ENCODE measurements around the gene GPR139. TPM values are rescaled to one million over a fixed set of nuclear protein-coding genes. Genes with fewer than 3 reads are reported as not detected.

The GPR139 gene
- not detected for polyA plus RNA-seq (ENCODE audit: insufficient read length in 4 of 4)

DNA sequence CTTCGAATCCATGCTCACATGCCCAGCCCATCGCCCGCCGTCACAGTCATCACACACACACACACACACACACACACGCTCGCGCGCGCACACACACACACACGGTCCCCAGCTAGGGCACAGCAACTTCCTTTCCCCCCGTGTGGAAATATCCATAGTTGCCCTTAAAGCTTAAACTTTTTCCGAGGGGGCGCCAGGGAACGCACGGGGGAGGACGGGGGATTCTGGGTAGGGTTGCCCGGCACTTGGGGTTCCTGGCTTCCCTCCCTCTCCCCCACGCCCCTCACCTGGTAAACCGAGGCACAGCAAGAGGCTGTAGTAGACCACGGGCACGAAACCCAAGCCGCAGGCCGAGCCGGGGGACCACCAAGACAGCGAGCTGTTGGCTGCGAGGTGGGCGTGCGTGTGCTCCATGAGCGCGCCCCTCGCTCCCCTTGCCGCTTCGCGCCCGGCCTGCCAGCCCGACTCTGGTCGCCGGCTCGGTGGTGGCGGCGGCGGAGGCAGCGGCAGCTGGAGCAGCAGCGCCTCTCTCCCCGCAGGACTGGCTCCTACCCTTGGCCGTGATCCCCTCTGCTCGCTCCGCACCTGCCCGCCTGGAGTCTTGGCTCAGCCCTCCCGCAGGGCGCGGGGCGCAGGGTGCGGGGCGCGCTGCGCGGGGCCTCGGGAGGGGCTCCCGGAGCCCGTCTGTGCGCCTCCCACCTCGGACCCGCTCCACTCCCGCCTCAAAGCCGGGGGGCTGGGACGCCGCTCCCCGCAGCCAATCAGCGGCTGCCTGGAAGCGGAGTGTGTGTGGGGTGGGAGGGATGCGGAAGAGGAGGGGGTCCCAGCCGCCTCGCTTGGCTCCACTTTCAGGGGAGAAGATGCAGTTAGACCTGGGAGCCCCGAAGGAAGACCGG, at the start of gene GPR139:
Gene GPR139 (minus strand): TSS at position 688 of the 896 bp plus-strand sequence. CDS start 274 bp downstream, at position 414.
- DNase-seq (ENCODE audit: low read depth in 4 of 4, low spot score in 3 of 4), result no peak

DNA sequence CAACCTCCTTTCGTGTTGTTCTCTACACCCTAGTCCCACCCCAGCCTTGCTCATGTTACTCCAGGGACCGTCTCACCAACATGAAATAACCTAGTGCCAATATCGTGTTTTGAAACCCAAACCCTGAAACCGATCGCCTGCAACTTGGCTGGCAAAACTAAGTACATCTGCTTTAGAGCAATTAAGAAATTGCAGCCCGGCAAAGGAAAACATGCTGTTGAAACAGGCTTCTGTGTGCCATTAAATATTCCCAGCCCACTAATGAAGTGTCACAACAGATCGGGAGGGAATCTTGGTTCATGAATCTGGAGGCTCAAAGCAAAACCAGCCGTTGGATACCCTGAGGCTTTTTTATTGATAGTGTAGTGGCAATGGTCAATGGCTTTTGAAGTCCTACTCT, 48.3 kb upstream of the GPR139 start:
- DNase-seq (ENCODE audit: low read depth in 4 of 4, low spot score in 3 of 4), result no peak

DNA sequence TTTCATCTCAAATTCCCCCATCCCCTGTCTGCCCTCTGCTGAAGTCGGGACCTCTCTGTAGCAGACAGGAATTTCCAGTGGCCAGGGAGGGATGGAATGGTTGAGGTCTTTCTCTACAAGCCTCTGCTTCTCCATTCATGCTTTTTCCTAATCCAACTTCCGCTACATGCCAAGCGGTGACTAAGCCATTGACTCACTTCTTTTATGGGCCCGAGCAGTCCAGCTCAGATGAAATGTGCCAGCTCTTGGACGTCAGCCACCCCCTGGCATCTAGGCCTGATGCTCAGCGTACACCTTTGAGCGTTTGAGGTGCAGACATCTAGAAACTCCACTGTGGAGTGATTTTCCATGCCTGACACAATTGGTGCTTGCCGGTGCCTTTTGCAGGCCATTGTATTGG, 40.7 kb upstream of the GPR139 start:
- DNase-seq (ENCODE audit: low read depth in 4 of 4, low spot score in 3 of 4), result no peak

DNA sequence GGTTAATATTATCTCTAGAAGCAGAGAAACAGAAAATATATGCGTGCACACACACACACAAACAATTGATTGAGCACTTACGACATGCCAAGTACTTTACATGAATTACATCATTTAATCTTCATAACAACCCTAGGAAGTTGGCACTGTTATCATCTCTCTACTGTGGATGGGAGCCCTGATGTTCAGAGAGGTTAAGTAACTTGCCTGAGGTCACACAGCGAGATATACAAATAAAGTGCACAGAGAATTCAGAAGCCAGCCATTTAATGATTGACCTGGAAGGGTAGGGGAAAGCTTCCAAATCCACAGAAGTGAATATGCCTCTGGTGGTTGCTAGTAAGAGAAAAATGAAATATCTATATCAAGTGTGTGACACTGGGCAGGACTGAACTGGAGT, 37.5 kb upstream of the GPR139 start:
- DNase-seq (ENCODE audit: low read depth in 4 of 4, low spot score in 3 of 4), result no peak

DNA sequence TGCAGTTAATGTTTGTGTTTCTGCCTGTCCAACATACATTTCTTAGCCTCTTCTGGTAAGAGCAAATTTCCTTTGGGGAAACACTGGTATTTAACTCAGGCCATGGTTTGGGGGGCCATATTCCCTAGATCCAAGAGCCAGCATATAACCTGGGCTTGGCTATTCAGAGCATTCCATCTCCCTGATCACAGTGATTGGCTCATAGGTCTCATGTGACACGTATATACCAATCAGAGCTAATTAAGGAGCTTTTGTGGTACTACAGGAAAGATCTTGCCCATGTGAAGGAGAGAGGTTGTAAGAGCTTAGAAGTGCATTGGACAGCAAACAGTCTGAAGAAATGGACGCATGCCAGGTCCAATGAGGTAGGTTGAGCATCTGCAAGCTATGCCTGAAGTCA, 33.4 kb upstream of the GPR139 start:
- no peak for DNase-seq (ENCODE audit: low read depth in 4 of 4, low spot score in 3 of 4)

DNA sequence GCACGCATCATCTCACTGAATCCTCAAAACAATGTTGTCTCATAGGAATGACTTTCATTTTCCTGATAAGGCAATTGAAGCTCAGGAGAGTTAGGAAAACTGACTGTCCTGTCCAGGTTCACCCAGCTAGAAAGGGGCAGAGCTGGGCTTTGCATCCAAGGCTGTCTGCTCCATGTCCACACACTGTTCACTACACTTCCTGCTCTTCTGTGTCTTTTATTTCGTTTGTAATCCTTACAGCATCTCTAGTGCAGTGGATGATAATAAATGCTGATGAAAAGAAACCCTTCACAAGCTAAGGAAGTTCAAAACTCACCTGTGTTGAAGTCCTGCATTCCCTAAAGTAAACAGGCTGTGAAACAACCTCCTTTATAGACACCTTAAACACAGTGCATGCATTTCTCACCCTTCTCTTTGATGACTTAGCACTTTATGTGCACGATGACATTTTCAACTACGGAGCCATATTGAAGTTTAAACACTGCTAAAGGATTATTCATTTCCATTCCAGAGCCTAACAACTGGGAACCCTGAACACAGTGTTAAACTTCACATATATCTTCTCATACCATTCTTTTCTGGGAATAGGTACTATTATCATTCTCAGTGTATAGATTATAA, 31.0 kb upstream of the GPR139 start:
- DNase-seq (ENCODE audit: low read depth in 4 of 4, low spot score in 3 of 4), result no peak

DNA sequence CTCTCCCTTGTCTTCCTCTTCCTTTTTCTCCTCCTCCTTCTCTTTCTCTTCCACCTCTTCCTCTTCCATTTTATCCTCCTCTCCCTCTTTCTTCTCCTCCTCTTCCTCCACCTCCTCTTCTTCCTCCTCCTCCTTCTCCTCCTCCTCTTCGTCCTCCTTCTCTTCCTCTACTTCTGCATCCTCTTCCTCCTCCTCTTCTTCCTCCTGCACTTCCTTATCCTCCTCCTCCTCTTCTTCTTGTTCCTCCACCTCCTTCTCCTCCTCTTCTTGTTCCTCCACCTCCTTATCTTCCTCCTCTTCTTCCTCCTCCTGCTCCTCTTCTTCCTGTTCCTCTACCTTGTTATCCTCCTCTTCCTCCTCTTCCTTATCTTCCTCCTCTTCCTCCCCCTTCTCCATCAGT, 28.8 kb upstream of the GPR139 start:
- no peak for DNase-seq (ENCODE audit: low read depth in 4 of 4, low spot score in 3 of 4)

DNA sequence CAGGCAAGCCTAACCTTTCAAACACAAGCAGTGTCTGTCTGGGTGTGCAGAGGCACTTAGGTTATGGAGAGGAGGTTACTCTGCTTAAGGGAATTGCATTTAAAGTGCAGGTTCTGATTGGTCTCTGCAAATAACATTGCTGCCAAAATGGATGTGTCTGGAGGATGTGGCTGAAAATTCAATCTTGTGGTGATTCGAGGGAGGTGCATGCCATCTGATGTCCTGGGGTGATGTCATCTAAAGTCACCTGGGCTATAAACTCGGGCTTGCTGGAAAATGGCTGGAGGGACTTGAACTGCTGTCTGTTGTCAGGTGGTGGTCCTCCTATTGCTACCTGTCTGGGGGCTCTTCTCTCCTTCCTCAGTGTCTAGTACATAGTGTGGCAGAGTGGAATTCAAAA, 28.3 kb upstream of the GPR139 start:
- no peak for DNase-seq (ENCODE audit: low read depth in 4 of 4, low spot score in 3 of 4)

DNA sequence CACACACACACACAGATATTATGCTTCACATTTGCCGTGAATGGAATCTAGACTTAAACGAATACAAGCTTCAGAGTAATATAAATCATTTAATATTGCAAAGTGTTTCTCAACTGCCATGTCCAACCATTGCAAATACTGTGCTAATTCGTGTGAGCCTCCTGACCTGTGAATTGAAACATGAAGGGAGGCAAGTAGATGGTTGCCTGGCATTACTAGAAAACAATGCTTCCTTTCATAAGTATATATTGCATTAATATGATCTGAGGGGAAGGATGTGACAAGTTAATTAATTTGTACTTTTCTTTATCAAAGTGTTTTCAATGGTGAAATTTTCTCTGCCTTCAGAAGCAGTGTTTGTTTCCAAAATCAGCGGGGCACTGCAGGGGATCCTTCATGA, 25.7 kb upstream of the GPR139 start:
- no peak for DNase-seq (ENCODE audit: low read depth in 4 of 4, low spot score in 3 of 4)

DNA sequence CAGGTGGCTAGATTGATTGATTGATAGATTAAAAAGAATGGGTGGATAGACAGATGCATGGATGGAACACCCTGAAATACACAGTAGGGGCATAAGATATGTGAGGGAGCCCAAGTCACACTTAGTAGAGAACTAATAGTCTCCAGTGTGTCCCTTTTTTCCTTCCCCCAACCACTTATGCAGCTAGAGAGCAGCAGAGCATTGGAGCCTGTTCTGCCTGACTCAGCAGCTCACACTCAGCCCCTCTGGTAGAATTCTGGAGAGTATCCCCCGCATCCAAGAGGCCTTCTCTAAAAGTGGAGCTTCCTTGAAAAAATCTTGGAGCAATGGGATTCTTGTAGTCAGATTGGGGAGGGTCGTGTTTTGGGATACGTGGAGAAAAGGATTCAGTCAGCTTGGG, 20.5 kb upstream of the GPR139 start:
- no peak for DNase-seq (ENCODE audit: low read depth in 4 of 4, low spot score in 3 of 4)

DNA sequence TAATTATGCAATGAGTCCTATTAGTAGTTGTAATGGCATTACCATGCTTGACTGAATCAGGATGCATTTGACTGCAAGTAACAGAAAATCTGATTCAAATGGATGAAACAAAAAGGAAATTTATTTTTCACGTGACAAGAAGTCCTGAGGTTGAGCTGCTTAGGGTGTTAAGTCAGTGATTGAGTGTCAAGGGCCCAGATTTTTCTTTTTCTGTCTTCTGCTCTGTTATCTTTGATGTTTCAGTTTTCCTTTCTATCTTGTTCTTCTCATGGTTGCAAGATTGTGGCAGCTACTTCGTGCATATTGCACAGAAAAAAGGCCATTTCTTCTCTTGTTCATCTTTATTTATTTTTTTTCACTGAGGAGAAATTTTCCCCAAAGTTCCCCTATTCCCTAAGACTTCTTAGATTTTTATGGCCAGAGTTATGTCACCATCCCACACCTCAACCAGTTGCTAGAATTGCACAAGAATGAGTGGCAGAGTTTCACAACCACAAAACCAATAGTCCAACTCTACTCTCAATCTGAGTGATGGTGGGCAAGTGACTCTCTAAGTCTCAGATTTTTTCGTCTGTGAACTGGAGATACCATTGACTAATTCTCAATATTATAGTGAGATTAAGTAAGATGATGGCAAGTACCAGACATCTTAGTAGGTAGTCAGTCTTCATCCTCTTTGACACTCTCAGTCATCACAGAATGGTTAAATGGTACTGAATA, 15.7 kb upstream of the GPR139 start:
- DNase-seq (ENCODE audit: low read depth in 4 of 4, low spot score in 3 of 4), result no peak

DNA sequence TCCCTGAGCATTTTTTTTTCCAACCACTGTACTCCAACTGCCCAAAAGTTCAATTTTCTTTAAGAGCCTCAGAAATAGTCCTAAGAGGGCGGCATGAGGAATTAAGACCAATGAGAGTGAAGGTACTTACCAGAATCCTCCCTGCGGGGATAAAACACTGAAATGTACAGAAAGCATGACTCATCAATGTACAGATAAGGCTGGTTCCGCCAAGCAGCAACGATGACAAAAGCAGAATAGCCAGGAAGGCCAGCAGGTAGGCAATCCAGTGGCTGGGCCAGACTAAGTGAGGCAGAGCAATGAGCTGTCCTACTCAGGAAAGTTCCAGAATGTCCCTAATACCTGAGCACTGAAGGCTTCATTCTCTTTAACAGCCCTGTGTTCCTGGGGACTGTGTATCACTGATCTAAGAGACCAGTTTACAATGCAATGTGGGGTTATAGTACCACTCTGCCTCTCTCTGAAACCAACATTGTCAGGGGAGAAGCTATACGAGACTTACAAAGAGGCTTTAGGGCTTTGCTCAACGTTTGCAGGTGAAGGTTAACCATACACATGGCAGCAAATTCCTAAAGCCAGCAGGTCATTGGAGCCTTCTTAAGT, 11.0 kb upstream of the GPR139 start:
- no peak for DNase-seq (ENCODE audit: low read depth in 4 of 4, low spot score in 3 of 4)

DNA sequence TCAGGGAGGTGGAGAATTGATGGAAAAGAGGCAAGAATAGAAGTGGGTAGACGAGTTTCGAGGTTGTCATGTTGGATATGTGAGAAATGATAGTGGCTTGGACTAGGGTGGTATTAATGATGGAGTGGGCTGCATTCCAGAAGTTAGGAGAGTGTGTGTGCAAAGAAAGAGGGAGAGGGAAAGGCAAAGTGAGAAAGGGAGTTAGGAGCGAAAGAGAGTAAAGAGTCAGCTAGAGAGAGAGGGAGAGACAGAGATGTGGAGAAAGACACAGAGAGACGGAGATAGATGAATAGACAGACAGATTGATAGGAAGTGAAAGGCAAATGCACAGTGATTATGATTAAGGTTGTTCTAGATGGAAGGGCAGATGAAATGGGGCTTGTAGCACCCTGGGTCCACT, 5.4 kb upstream of the GPR139 start:
- no peak for DNase-seq (ENCODE audit: low read depth in 4 of 4, low spot score in 3 of 4)

DNA sequence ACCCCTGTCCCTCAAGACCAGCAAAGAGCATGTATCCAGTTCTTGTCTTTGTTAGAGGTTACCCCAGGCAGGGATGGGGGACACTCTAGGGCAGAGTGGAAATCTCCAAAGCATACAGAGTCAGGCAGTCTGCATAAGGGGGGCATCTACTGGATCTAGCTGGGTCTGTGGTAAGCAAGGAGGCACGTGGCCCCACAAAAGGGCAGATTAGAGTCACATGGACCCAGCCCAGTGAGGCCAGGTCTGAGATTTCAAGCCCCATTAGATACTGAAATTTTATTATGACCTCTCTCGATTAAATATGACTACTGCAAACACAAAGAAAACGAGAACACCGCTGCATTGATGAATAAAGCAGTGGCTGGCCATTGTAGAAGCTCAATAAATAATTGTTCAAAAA, 1.6 kb upstream of the GPR139 start:
- DNase-seq (ENCODE audit: low read depth in 4 of 4, low spot score in 3 of 4), result no peak

DNA sequence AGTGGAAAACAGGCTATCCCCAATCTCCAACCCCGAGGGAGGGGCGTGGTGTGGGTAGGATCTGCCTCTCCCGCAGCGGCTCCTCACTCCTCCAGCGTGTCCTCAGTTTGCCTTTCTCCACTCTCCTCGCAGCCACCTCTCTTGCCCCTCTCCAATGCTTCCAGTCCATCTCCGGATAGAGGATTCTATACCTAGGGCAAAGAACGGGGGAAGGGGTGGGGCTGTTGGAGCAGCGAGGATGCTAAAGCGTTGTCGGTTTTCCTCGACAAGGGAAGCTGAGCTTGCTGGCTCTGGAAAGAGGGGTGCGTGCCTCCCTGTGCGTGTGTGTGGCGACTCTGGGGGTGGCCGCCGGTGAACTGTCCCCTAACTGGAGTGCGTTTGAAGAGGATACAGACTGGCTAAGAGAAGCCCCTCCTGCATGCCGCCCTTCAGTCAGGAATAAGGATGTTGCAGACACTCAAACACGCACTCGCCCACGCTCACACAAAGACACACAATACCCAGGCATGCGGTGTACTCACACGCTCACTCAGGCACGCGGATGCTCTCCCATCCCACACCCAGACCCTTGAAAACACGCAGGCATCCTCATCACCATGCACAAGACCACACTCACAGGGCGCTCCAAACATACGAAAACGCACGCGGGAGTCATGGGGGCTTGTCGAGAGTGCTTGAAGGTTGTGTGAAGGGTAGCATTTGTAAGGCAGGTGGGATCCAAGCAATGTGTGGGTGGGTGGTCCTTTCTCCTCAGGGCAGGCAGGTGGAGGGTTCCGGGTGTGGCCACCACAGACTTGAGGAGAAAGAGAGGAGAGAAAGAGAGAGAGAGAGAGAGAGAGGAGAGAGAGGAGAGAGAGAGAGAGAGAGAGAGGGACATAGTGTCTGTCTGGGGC, 655 bp upstream of the GPR139 start:
- no peak for DNase-seq (ENCODE audit: low read depth in 4 of 4, low spot score in 3 of 4)

DNA sequence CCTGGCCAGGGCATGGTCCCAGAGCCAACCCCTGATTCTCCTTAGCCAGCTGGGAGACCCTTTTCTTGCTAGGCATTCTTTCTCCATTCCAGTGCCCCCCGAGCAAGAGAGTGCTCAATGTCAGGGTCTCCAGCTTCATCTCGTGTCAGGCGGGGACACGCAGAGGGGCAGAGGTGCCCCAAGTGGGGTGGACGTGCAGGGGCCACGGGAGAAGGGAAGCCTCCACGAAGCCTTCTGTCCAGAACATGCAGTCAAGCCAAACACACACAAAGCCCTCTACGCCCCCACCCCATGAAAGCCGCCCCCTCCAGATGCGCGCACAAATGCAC, 852 bp downstream of the GPR139 start:
- DNase-seq (ENCODE audit: low read depth in 4 of 4, low spot score in 3 of 4), result no peak

DNA sequence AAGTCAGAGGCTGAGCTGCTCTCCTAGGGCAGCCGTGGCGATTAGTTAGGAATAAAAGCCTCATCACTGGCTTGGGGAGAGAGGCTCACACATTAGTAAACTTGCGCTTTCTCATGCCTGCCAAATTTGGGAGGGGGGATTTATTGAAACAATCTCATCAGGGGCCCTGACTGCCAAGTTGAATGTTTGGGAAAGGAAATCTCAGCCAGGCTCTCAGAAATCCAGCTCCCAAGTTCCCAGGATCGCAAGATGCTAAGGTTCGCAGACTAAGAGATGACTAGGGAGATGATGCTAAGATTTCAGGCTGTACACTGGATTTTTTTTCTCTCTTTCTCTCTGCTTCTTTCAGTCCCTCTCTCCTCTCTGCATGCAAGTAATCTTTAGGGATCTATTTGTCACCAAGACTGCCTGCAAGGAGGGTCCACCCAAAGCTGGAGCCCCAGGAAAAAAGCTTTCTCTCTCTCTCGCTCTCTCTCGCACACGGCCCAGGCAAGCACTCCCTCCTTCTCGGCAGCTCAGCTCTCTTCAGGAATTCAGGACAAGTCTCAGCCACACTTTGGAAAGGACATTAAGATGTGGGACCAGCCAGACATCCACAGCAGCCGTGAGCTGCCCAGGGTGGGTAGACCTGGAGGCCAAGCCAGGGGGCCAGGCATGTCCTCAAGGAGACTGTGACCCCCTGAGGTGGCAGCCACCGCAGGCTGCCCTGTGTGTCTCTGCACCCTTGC, 1.4 kb downstream of the GPR139 start:
- DNase-seq (ENCODE audit: low read depth in 4 of 4, low spot score in 3 of 4), result no peak

DNA sequence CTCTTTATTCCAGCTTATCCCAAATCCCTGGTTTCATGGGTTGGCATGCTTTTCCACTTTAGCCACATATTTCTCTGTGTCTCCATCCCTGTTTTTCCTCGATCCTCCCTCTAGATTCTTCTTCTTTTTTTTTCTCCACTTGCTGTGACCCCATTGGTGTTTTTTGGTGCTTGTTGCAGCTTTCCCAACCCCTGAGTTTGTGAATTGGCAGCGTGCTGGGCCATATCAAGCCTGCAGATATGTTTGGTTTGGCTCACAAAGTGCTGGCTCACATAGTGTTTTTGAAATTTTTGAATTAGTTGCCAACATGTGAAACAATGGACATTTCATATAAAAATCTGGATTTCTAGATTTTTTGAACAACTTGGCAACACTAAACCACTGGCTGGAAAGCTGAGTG, 8.8 kb downstream of the GPR139 start:
- DNase-seq (ENCODE audit: low read depth in 4 of 4, low spot score in 3 of 4), result no peak

DNA sequence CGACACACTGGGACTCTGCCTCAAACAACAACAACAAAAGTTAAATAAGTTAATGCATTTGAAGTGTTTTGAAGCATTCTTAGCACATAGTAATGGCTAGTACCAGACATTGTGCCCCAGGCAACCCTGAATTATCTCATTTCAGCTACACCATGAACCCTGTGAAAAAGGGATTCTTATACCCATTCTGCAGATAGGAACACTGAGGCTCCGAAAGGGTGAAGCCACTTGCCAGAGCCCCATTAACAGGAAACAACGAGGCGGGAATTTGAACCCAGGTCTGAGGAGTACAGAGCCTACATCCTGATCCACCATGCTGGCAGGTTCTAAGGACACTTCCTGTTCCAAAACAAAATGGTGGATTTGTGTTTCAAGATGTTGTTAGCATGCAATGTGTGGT, 9.2 kb downstream of the GPR139 start:
- DNase-seq (ENCODE audit: low read depth in 4 of 4, low spot score in 3 of 4), result no peak

DNA sequence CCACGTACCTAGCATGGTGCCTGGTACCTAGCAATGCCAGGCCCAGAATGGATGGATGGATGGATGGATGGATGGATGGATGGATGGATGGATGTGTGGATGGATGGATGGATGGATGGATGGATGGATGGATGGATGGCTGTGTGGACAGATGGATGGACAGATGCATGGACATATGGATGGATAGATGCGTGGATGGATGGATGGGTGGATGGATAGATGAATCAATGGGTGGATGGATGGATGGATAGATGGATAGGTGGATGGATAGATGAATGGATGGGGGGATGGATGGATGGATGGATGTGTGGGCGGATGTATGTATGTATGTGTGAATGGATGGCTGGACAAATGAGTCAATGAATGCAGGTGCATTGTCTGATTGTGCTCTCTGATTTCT, 12.6 kb downstream of the GPR139 start:
- no peak for DNase-seq (ENCODE audit: low read depth in 4 of 4, low spot score in 3 of 4)
